ENCODE results near the gene CD40LG.

Gene CD40LG

DNA sequence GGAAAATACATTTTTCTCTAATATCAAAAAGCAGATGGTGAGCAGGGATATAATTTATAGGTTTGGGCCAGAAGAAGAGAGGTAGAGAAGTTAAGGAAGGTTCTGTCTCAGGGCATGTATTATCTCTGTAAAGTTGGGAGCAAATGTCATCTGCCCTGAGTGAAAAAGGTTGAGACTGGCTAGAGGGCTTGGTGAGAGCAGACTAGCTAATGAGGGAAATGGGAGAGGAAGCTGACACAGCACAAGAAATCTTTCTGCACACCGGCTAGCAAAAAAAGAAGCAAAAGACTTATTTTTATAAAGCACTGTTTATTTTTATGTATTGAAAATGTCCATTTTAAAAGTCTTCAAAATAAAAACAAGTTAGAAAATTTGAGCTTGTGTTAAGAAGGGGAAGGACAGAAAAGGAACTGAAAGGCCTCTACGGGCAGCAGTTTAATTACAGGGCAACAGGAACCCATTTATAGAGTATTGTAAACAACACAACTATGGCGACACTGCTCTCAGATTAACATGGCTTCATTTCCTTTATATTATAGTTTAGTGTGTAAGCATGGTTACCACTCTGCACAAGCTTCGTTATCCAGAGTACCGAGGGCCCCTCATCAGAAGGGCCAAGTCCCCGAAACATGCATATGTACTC, 17.4 kb downstream of the CD40LG start:
- no peak for ATAC-seq (ENCODE audit: low read depth)

GRCh38 chrX:136666088-136666487, 18.1 kb downstream of the CD40LG start:
- TF ChIP-seq CTCF (IDR thresholded peaks at IDR 0.05; ENCODE audit: poor library complexity, severe bottlenecking) = no peak
- DNase-seq (ENCODE audit: low spot score) (no peak), ATAC-seq (ENCODE audit: low read depth) (no peak)
- Histone ChIP-seq H3K4me3 (ENCODE audit: severe bottlenecking) (no peak overlapping the region), H3K4me1 (ENCODE audit: insufficient read depth, poor library complexity, severe bottlenecking) (no peaks in the 10 kb centered on the region), H3K36me3 (ENCODE audit: low read depth) (no peaks in the 10 kb centered on the region), H3K27ac (ENCODE audit: poor library complexity, severe bottlenecking) (no peak overlapping the region), H3K9me3 (ENCODE audit: severe bottlenecking) (no peaks in the 10 kb centered on the region), H3K27me3 (ENCODE audit: insufficient read depth, poor library complexity, severe bottlenecking) (no peaks in the 10 kb centered on the region)

More for the DNA sequence above, 17.4 kb downstream of the CD40LG start:
- no peak for TF ChIP-seq CTCF (IDR thresholded peaks at IDR 0.05; ENCODE audit: poor library complexity, severe bottlenecking)
- no peaks in the 10 kb centered on the region for H3K9me3 ChIP-seq (ENCODE audit: severe bottlenecking)
- H3K4me1 ChIP-seq (ENCODE audit: insufficient read depth, poor library complexity, severe bottlenecking) = no peaks in the 10 kb centered on the region
- no peak overlapping the region for H3K27ac ChIP-seq (ENCODE audit: poor library complexity, severe bottlenecking)
- no peaks in the 10 kb centered on the region for H3K27me3 ChIP-seq (ENCODE audit: insufficient read depth, poor library complexity, severe bottlenecking)
- no peaks in the 10 kb centered on the region for H3K36me3 ChIP-seq (ENCODE audit: low read depth)
- no peak overlapping the region for H3K4me3 ChIP-seq (ENCODE audit: severe bottlenecking)
- DNase-seq (ENCODE audit: low spot score) = no peak

GRCh38 chrX:136667446-136668168, 19.6 kb downstream of the CD40LG start:
- Histone ChIP-seq H3K4me1 (ENCODE audit: insufficient read depth, poor library complexity, severe bottlenecking) (no peaks in the 10 kb centered on the region), H3K27me3 (ENCODE audit: insufficient read depth, poor library complexity, severe bottlenecking) (no peaks in the 10 kb centered on the region), H3K36me3 (ENCODE audit: low read depth) (no peaks in the 10 kb centered on the region), H3K27ac (ENCODE audit: poor library complexity, severe bottlenecking) (no peak overlapping the region), H3K4me3 (ENCODE audit: severe bottlenecking) (no peak overlapping the region), H3K9me3 (ENCODE audit: severe bottlenecking) (no peaks in the 10 kb centered on the region)
- no peak for DNase-seq (ENCODE audit: low spot score)
- no peak for TF ChIP-seq CTCF (IDR thresholded peaks at IDR 0.05; ENCODE audit: poor library complexity, severe bottlenecking)
- no peak for ATAC-seq (ENCODE audit: low read depth)

GRCh38 chrX:136671006-136671610, 23.1 kb downstream of the CD40LG start:
- no peak for ATAC-seq (ENCODE audit: low read depth)
- H3K27me3 ChIP-seq (ENCODE audit: insufficient read depth, poor library complexity, severe bottlenecking) = no peaks in the 10 kb centered on the region

More at GRCh38 chrX:136671006-136671610, 23.1 kb downstream of the CD40LG start:
- TF ChIP-seq CTCF (IDR thresholded peaks at IDR 0.05; ENCODE audit: poor library complexity, severe bottlenecking) = no peak
- no peak for DNase-seq (ENCODE audit: low spot score)
- H3K4me3 ChIP-seq (ENCODE audit: severe bottlenecking) = no peak overlapping the region
- no peak overlapping the region for H3K27ac ChIP-seq (ENCODE audit: poor library complexity, severe bottlenecking)
- no peaks in the 10 kb centered on the region for H3K36me3 ChIP-seq (ENCODE audit: low read depth)
- H3K4me1 ChIP-seq (ENCODE audit: insufficient read depth, poor library complexity, severe bottlenecking) = no peaks in the 10 kb centered on the region
- H3K9me3 ChIP-seq (ENCODE audit: severe bottlenecking) = no peaks in the 10 kb centered on the region
